ENCODE data around the gene ATP9B. TPM values are rescaled to one million over a fixed set of nuclear protein-coding genes. Genes with fewer than 3 reads are reported as not detected.

The ATP9B gene
- total RNA-seq, 1 experiment from 2014 or later, result 20.9 TPM

- H2BK5ac ChIP-seq (ENCODE audit: insufficient read length, low read length), result no peak overlapping the region
- H2AK5ac ChIP-seq (ENCODE audit: insufficient read length, low read length), result no peak overlapping the region
- no peak overlapping the region for H2BK120ac ChIP-seq (ENCODE audit: low read depth, low read length, poor library complexity, severe bottlenecking)
- H3K9ac ChIP-seq (ENCODE audit: extremely low read depth, insufficient read length, low read length), result no peak overlapping the region
- Mint-ChIP-seq H3K27me3 (ENCODE audit: low read depth) (no peaks in the 10 kb centered on the region), H3K9me3 (no peaks in the 10 kb centered on the region), H3K4me3 (no peak overlapping the region), H3K27ac (no peak overlapping the region), H3K4me1 (peaks cover 11 to 13% of the 10 kb centered on the region in 2 experiments), H3K36me3 (ENCODE audit: insufficient read depth in 1 of 3, low read depth in 3 of 3) (peaks cover 6 to 8% (median 6%) of the 10 kb centered on the region in 3 experiments; a peak in 4 of 7 replicates)
- H3K27ac ChIP-seq (ENCODE audit: insufficient read length, low read depth, low read length), result no peak overlapping the region
- DNase-seq, result no peak
- no peak overlapping the region for H3K4ac ChIP-seq (ENCODE audit: low read depth, low read length)
- no peaks in the 10 kb centered on the region for H3K79me1 ChIP-seq (ENCODE audit: insufficient read depth, low read depth, low read length, poor library complexity, severe bottlenecking)
- H3K23ac ChIP-seq (ENCODE audit: insufficient read length, low read depth, low read length), result no peak overlapping the region
- no peak overlapping the region for H4K5ac ChIP-seq (ENCODE audit: insufficient read length, low read depth, low read length)
- H4K91ac ChIP-seq (ENCODE audit: insufficient read length, low read depth, low read length), result no peak overlapping the region
- H3T11ph ChIP-seq (ENCODE audit: low read length), result no peak overlapping the region
- H3K27me3 ChIP-seq (ENCODE audit: insufficient read depth, low read length), result no peaks in the 10 kb centered on the region
- H3K56ac ChIP-seq (ENCODE audit: insufficient read length, low read depth, low read length), result no peak overlapping the region
- H4K8ac ChIP-seq (replicated peaks; ENCODE audit: insufficient read length, low read depth, low read length), result no peak overlapping the region
- no peak overlapping the region for H3K18ac ChIP-seq (ENCODE audit: insufficient read length, low read depth, low read length)
- H3K4me1 ChIP-seq (ENCODE audit: insufficient read depth, low read length), result no peaks in the 10 kb centered on the region; the same call in 1 of the 2 replicates
- TF ChIP-seq, protein P1, sequence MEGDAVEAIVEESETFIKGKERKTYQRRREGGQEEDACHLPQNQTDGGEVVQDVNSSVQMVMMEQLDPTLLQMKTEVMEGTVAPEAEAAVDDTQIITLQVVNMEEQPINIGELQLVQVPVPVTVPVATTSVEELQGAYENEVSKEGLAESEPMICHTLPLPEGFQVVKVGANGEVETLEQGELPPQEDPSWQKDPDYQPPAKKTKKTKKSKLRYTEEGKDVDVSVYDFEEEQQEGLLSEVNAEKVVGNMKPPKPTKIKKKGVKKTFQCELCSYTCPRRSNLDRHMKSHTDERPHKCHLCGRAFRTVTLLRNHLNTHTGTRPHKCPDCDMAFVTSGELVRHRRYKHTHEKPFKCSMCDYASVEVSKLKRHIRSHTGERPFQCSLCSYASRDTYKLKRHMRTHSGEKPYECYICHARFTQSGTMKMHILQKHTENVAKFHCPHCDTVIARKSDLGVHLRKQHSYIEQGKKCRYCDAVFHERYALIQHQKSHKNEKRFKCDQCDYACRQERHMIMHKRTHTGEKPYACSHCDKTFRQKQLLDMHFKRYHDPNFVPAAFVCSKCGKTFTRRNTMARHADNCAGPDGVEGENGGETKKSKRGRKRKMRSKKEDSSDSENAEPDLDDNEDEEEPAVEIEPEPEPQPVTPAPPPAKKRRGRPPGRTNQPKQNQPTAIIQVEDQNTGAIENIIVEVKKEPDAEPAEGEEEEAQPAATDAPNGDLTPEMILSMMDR (conservative IDR thresholded peaks at IDR 0.05), result no peak
- H3K4me2 ChIP-seq (ENCODE audit: insufficient read depth, insufficient read length, low read length), result no peak overlapping the region
- H2AFZ ChIP-seq (ENCODE audit: low read length), result no peak overlapping the region
- no peak overlapping the region for H2BK15ac ChIP-seq (ENCODE audit: low read depth, low read length)
- H4K20me1 ChIP-seq (ENCODE audit: control insufficient read depth, insufficient read depth, insufficient read length), result no peaks in the 10 kb centered on the region
- H3K79me2 ChIP-seq (ENCODE audit: insufficient read depth, low read length), result no peaks in the 10 kb centered on the region
- WGBS (ENCODE audit: extremely low coverage, insufficient read length, low lambda C conversion rate), result no CpG with 5 or more reads among the region's 11 CpGs
- no peaks in the 10 kb centered on the region for H3K9me3 ChIP-seq (ENCODE audit: control insufficient read depth, low read depth, low read length)
- no peaks in the 10 kb centered on the region for H3K23me2 ChIP-seq (ENCODE audit: insufficient read length, low read depth, low read length, poor library complexity, severe bottlenecking)
- H3K14ac ChIP-seq (ENCODE audit: insufficient read depth, low read length), result no peak overlapping the region; the same call in 1 of the 2 replicates
- no peak overlapping the region for H2BK12ac ChIP-seq (ENCODE audit: insufficient read length, low read depth, low read length)
- H2BK20ac ChIP-seq (ENCODE audit: low read depth, low read length, poor library complexity, severe bottlenecking), result no peak overlapping the region
These were observed 209.7 kb downstream of the ATP9B start for GRCh38 chr18:79278896-79279295.
